NCI-H460 (cell line): ENCODE measurements around the gene ZNF407. TPM values are rescaled to one million over a fixed set of nuclear protein-coding genes. Genes with fewer than 3 reads are reported as not detected.
"Not testable (repeated sequence)": the region's sequence is repeated elsewhere in the genome, so short reads cannot be mapped to it uniquely, and the experiment has no call there.

Source experiments
- DNase-seq: peaks from one replicate; pipeline ENCODE4 v3.0.0-alpha.2; 2016; ENCODE audit warnings: low read depth; ENCODE audit errors: extremely low read depth
- total RNA-seq: library from RNA; depleted of rRNA; stranded (reverse); fragments of >200 nt; shearing (Covaris generic); gene quantifications from 2 replicates; pipeline ENCODE4 v1.2.3, GENCODE V29; 2014

ZNF407 gene
- total RNA-seq, 1 experiment from 2014 or later: 5.7 TPM

GRCh38 chr18:75073654-75074053 lies 476.0 kb downstream of the ZNF407 start:
- DNase-seq: no peak

DNA sequence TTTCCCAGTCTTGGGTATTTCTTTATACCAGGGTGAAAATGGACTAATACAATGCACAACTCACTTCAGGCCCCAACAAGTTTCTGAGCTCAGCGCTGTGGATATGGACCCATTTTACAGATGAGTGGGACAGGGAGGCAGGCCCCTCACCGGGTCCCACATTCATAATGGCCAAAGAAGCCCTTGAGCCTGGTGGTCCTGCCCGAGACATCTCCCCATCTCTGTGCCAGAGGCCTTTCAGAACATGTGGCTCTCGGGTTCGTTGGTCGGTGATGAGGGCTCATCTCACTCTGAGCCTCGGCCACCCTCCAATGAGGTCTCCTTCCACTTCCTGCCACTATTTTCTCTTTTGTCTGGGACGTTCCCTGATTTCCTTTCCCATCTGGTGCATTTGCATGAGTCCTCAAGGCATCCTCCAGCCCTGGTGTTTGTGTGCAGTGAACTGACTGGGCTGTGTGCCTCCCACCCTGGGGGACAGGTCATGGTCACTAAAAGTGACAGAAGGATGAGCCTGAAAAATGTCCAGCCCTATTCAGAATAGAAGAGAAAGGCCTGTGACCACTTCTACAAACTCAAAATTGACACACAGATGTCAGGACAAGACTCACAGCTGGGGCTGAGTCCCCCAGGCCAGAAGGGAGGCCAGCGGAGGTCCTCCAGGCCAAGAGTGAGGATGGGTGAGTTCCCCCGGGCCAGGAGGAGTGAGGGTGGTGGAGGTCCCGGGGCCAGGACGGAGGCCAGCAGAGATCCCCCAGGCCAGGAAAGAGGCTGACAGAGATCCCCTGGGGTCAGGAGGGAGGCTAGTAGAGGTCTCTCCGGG lies 476.7 kb downstream of the ZNF407 start:
- DNase-seq: no peak

- DNase-seq: no peak
These were observed 477.3 kb downstream of the ZNF407 start for GRCh38 chr18:75075016-75075305.

- DNase-seq: no peak
These were observed 477.8 kb downstream of the ZNF407 start for GRCh38 chr18:75075429-75075841.

- DNase-seq: no peak
These were observed 478.6 kb downstream of the ZNF407 start for GRCh38 chr18:75076286-75076685.

DNA sequence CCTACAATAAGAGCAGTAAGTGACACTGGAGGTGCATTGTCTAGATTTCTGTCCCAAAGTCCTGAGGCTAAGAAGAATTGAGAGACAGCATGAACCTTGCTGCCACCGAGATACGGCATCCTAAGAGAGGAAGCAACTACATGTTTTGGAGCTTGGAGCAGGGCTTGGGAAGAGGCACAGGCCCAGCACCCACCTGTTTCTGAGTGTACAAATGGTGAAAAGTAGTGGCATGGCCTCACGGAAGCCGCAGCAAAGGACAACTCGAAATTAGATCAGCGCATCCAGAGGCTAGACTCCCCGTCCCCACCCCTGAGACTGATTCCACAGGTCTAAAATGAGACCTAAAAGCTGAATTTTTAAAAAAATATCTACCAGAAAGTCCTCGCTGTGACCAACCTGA lies 483.8 kb downstream of the ZNF407 start:
- DNase-seq: no peak

- no peak for DNase-seq
These were observed 485.5 kb downstream of the ZNF407 start for GRCh38 chr18:75083131-75083530.

DNA sequence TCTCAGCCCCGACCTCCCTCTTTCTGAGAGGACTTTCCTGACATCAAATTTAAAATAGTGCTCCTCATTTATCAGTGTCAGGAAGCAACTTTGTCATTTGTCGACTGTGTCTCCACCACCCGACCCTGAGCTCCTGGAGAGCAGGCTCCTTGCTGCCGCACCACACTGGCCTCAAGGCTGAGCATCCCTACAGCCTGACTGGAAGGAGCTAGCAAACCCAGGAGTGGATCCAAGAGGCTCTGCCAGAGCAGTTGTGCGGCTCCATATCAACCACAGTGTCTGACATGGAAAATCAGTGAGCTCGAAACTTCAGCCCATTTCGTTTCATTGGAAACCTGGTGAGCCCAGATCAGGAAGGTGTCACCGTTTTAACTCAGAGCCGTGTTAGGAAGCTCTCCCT lies 486.1 kb downstream of the ZNF407 start:
- no peak for DNase-seq

DNA sequence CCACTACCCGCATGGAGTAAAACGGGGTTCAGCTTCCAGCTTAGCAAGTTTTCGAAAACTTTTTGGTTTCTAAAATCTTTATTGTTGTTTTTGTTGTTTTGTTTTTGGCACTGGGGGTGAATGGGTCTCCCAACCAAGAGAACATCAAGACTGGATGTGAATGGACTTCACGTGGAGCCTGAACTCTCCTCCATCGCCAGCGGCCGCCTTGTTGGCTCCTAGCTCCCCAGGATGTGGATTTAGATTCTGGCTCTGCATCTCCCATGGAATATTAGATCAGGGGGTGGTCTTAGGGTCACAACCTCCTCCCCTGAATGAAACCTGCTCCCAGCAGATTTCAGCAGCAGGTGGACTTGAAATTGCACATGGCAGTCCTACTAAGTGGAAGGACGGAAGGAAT lies 488.0 kb downstream of the ZNF407 start:
- DNase-seq: not testable (repeated sequence)

DNA sequence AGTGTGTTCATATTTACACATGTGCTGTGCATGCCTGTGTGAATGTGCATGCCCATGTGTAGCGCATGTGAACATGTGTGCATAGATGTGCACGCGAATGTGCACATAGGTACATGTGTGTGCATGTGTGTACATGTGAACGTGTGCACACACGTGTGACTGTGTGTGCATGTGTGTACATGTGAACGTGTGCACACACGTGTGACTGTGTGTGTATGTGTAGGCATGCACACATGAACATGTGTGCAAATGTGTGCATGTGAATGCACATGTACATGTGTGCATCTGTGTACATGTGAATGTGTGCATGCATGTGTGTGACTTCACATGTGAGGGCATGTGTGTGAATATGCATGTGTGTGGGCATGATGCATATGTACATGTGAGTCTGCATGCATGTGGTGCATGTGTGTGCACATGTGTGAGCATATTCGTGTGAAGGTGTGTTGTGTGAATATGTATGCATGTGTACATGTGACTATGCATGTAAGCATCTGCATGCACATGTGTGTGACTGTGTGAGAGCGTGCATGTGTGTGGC lies 488.9 kb downstream of the ZNF407 start:
- no peak for DNase-seq

DNA sequence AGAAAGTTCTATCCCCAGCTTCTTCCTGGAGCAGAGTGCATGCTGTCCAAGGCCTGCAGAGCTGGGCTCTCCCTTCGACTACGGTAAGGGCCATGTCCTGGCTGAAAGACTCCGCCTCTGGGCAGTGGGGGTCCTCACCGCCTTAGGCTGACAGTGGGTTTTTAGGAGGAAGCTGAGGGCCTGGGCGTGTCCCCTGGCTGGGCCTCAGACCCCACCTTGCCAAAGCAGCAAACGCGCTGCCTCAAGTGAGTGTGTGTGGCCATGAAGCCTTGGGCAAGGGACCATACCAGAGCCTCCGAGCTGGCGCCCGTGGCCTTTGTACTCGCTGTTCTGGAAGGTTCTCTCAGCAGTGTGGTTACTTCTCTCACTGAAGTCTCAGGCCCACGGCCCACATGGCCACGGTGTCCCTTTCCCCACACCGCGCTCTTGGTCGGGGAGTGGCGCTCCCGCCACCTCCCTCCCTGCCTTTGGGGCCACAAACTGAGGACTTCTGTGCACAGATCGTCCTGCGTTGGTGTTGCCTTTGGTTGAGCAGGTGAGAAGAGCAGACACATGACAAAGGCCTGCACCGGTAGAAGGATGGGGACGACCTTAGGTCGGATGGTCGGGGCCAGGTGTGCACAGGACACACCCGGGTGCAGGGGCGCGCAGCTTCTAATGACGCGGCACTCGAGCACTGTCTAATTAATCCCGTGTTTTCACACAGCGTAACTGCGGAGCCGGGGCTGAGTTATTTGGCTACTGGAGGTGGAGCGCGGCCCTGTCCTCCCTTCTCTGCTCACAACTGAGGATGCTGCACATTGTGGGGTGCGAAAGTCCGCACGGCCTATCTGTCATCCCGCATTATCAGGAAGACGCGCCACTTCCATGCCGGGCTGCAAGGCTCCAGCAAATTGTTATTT lies 489.7 kb downstream of the ZNF407 start:
- DNase-seq: no peak

DNA sequence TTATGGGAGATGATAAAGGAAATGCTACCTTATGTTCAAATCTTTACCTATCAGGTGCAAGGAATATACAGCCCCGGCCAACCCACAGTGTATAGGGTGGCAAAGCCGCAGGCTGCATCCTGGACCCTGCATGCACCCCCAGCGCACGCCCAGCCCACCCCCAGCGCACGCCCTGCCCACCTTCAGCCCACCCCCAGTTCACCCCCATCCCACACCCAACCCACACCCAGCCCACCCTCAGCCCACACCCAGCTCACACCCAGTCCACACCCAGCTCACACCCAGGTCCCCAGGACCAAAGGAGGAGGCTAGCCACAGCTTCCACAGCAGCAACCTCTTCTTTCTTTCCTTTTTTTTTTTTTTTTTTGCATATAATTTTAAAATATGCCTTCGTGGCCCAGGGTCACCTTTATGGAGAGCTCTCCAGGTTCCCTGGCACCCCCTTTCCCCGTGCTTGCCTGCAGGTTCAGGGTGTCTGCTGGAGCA lies 490.4 kb downstream of the ZNF407 start:
- no peak for DNase-seq

- no peak for DNase-seq
These were observed 491.0 kb downstream of the ZNF407 start for GRCh38 chr18:75088622-75089211.

- no peak for DNase-seq
These were observed 492.2 kb downstream of the ZNF407 start for GRCh38 chr18:75089748-75090327.

- DNase-seq: no peak
These were observed 492.7 kb downstream of the ZNF407 start for GRCh38 chr18:75090336-75090735.

DNA sequence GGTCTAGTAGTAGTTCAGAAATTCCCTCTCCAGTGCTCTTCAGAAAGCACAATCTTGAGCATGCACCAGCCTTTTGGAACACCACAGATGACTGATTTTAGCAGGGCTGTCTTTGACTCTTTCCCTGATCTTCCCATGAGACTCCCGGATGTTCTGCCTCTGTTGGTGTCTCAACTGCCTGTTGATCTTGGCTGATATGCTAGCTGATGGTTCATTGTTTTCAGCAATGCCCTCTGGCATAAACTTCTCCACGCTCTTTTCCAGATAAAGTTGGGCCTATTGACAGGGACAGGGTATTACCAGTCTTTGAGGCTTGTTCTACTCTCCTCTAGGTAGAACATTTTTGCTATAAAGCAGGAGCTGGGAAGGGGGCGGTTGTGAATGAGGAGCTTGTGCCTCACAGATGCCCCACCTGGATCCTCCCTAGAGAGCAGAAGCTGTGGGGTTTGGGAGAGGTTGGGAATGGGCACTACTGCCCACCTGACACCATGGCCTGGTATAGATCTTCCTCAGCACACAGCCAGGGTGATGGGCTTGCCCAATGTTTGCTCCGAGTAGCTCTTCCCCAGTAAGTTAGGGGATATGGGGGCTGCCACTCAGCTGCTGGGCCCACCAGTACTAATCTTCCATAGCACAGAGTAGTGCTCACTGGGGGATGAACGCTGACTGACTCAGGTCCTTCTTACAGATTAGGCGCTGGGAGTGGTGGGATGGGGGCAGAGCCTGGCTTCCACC lies 500.0 kb downstream of the ZNF407 start:
- no peak for DNase-seq

- DNase-seq: no peak
These were observed 503.4 kb downstream of the ZNF407 start for GRCh38 chr18:75100832-75101630.

DNA sequence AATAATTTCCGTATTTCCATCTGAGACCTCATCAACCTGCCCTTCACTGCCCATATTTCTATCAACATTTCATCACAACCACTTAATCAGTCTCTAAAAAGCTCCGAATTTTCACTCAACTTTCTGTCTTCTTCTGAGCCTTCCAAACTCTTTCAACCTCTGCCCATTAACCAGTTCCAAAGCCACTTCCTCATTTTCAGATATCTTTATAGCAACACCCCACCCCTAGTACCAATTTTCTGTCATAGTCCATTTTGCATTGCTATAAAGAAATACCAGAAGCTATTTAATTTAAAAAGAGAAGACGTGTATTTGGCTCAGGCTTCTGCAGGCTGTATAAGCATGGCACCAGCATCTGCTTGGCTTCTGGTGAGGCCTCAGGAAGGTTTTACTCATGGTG lies 504.2 kb downstream of the ZNF407 start:
- no peak for DNase-seq

DNA sequence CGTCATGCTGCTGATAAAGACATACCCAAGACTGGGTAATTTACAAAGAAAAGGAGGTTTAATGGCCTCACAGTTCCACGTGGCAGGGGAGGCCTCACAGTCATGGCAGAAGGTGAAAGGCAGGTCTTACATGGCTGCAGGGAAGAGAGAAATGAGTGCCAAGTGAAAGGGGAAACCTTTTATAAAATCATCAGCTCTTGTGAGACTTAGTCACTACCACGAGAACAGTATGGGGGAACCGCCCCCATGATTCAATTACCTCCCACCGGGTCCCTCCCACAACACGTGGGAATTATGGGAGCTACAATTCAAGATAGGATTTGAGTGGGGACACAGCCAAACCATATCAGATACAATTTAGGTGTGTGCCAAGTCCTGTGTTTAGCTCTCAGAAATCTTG lies 506.4 kb downstream of the ZNF407 start:
- DNase-seq: not testable (repeated sequence)
